ENCODE measurements around the gene GRIP2.

DNA sequence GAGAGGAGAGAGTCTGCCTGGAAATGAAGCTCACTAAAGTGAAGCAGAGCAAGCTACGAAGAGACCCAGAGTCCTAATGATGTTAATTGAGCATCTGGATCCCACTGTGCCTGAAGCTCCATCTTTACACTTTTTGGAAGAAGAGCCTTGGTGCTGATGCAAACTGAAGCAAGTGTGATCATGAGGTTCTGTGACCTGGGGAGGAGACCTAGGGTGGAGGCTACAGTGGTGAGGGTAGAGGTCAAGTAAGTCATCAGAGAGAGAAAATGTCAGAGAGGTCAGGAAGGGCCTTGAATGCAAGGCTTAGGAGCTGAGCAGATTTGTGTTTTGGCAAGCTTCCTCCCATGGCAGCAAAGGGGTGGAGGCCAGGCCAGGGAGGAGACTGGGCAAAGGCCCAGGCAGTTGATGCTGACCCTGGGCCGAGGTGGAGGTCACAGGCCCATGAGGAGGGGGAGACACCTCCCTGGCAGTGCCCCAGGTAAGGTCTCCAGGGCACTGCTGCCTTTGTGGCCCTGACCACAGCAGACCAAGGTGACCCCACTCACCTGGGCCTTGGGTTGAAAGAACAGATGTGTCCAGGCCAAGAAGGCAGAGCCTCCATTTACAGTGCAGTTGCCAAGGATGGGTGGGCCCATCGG lies 1.6 kb downstream of the GRIP2 start:
- TF ChIP-seq, protein P1, sequence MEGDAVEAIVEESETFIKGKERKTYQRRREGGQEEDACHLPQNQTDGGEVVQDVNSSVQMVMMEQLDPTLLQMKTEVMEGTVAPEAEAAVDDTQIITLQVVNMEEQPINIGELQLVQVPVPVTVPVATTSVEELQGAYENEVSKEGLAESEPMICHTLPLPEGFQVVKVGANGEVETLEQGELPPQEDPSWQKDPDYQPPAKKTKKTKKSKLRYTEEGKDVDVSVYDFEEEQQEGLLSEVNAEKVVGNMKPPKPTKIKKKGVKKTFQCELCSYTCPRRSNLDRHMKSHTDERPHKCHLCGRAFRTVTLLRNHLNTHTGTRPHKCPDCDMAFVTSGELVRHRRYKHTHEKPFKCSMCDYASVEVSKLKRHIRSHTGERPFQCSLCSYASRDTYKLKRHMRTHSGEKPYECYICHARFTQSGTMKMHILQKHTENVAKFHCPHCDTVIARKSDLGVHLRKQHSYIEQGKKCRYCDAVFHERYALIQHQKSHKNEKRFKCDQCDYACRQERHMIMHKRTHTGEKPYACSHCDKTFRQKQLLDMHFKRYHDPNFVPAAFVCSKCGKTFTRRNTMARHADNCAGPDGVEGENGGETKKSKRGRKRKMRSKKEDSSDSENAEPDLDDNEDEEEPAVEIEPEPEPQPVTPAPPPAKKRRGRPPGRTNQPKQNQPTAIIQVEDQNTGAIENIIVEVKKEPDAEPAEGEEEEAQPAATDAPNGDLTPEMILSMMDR (IDR thresholded peaks at IDR 0.05; ENCODE audit: low read length): no peak
- no peak for TF ChIP-seq EZH2 (IDR thresholded peaks at IDR 0.05; ENCODE audit: borderline replicate concordance, low read length)

All from OCI-LY1 (cell line).